GM15510 (cell line): Measurements from ENCODE around the gene PRXL2B.

ENCODE experiments used
- POLR2A ChIP-seq: IDR thresholded peaks from 3 replicates; pipeline ENCODE4 v1.6.1; 2011; ENCODE audit warnings: borderline replicate concordance; ENCODE audit not compliant: insufficient read length; ENCODE audit errors: extremely low read depth

Gene PRXL2B

DNA sequence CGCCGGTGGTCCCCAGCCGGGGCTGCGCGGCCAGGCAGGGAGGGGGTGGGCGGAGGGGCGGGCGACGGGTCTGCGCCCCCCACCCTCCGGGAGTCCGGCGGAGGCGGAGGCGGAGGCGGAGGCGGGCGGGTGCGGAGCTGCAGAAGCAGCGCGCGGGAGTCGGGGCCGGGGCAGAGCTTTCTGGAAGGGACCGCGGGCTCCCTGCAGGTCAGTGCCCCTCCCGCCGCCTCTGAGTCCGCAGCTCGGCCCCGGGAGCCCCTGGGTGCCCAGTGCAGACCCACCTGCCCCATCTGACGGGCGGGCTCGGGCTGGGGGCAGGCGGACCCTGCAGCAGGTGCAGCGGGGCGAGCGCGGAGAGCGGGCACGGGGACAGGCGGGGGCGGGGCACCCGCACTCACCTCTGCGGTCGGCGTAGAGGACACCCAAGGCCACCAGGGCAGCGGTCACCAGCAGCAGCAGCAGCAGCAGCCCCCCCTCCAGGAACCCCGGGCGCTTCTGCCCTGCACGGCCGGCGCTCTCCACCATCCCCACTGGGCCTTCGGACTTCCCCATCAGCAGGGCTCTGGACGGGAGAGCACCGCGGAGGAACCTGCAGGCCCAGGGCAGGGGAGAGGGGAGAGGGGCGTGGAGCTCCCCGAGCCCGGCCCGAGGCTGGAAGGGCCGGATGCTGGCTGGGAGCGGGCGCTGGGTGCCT lies 42.5 kb downstream of the PRXL2B start:
- no peak for TF ChIP-seq POLR2A

DNA sequence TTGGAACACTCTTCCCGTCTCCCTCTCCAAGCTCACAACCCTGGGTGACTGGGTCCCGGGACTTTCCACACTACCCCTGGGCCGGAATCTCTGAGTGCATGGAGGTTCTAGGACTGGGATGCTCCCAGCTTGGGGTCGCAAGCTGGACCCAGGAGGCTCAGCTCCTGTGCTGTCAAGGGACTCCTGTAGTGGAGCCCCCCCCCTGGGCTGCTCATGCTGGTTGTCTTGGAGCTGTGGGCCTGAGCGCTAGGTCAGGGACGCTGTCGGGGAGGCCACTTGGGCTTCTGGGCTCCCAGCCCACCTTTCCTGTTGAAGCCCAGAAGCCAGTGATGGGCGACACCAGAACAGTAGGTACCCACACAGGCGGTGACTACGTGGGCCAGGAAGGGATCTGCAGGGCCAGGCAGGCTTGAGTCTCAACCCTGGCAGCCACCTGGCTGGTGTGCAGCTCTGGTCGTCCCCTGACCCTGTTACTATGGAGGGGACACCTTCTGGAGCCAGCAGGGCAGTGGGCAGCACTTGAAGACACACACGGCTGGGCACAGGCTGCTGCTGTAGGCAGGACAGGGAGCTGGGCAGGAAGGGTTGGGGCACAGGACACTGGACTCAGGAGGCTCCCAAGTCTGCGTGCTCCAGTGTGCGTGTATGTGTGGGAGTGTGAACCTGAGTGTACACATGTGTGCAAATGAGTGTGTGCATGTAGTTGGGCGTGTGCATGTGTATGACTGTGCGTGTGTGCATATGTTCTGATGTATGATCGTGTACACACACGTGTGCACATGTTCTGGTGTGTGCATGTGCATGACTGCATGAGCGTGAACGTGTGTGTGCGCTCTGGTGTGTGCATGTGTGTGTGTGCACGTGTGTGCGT lies 43.3 kb downstream of the PRXL2B start:
- no peak for TF ChIP-seq POLR2A

DNA sequence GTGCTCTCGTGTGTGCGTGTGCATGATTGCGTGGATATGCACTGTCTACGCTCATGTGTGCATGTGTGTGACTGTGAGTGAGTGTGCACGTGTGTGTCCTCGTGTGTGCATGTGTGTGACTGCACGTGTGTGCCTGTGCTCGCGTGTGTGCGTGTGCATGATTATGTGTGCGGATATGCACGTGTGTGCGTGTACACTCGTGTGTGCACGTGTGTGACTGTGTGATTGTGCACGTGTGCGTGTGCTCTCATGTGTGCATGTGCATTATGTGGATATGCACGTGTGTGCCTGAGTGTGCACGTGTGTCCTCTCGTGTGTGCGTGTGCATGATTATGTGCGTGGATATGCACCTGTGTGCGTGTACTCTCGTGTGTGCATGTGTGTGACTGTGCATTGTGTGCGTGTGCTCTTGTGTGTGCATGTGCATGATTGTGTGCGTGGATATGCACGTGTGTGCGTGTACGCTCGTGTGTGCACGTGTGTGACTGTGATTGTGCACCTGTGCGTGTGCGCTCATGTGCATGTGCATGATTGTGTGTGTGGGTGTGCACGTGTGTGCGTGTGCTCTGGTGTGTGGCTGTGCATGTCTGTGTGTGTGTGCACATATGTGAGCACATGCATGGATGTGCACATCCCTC lies 44.0 kb downstream of the PRXL2B start:
- no peak for TF ChIP-seq POLR2A

DNA sequence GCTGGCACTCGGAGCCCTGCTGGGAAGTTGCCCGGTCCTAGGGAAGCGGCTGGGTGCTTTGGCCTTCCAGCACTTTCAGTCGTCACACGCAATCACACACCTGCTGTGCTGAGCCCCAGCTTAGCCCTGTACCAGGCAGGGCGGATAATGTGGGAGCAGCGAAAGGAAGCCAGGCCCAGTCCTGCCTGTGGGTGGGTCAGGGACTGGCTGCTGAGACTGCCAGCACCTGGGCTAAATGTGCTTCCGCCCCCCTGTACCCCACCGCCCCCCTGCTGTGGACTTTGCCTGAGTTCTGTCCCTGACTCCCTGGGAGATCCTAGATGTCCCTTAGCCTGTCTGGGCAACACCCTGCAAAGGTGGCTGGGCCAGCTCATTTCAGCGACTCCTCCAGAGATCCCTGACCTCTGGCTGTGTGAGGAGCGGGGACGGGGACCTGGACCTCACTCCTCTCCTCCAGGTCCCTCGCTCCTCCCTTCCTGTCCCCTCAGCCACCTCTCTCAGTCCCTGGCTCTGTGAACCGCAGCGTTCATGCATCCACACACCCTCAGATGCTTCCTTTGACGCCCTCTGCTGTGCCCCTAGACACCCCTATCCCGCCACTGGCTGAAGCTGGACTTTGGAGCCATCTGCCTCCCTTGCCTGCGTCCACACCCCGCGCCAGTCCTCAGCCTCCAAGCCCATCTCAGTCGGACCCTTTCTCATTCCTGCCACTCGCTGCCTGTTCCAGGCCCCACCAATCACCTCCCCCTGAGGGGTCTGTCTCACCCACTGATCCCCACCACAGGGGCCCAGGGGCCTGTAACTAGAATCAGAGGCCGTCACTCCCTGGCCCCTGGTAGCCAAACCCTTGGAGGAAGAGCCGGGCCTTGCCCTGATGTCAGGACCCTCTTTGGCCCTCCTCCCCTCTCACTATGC lies 44.8 kb downstream of the PRXL2B start:
- no peak for TF ChIP-seq POLR2A

DNA sequence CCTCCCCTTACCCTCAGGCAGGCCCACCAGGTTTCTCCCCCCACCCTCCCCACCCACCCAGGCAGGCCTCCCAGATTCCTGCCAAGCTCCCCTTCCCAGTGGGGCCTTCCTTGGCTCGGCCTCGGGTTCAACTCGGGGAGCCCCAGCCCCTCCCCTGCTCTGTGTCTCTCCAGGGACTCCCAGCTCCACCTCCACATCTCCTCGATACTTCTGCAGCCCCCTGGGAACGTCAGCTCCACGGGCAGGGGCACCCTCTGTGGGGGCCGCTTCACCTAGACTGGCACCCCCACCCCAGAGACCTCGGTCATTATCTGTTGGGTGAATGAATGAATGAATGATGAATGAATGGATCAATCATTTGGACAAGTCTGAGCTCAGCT lies 45.5 kb downstream of the PRXL2B start:
- no peak for TF ChIP-seq POLR2A

DNA sequence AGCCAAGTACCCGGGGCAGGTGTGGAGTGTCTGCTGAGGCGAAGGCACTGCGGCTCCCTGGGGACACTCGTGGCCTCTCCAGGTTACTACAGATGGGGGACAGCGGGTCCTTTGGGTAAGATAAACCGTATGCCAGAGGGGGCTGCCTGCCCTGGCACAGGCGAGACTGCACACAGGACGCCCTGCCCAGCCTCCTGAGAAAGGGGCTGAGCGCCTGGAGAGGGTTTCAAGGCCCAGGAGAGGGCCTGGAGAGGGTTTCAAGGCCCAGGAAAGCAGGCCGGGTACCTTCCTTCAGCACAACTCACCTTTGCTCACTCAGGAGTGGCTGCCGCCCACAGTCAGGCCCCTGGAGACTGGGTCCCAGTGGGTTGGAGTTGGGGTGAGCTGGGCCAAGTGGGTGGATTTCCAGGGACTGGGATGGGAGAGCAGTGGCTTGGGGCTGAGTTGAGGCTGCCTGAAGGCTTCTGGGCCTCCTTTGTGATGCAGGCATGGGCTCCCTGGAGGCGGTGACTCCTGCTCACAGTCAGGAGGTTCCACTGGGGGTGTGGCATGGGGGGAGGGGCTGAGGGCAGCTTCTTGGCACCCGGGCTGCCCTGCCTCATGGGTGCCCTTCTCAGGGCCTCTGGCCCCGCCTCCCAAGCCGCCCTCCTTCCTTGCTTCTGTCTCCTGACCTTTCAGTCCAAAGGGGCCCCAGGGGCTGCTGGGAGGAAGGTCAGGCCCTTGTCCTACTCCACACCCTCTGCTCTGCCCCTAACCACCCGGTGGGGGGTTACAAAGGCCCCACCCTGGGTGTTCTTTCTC lies 46.2 kb downstream of the PRXL2B start, which contains the start of gene MMEL1:
TSS of gene MMEL1 (minus strand) at position 456 of the 801 bp plus-strand sequence. CDS start 3,532 bp downstream, outside the sequence.
- TF ChIP-seq POLR2A = no peak

DNA sequence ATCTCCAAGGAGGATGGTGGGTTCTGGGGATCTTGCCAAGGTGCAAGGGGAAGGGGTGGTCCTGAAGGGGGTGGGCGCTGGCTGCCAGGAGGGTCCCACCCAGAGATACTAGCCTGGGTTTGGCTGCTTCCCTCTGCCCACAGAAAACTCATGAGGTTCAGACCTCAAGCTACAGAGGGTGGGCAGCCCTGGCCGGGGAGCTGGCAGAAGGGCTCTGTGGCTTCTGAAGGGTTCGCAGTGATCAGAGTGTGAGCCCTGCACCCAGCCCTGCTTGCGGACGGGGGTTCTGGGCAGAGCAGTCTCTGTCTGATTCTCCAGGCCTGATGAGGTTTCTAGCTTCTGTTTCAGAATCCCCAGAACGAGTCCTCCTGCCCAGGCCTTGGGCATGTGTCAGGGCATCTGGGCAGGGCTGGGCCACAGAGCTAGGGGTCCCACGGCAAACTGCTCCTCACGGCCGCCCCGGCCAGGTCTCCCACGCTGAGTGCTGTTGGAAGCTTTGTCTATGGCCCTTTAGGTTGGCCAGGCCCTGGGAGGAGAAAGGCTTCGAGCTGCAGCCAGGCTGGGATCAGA lies 46.9 kb downstream of the PRXL2B start:
- TF ChIP-seq POLR2A = no peak

DNA sequence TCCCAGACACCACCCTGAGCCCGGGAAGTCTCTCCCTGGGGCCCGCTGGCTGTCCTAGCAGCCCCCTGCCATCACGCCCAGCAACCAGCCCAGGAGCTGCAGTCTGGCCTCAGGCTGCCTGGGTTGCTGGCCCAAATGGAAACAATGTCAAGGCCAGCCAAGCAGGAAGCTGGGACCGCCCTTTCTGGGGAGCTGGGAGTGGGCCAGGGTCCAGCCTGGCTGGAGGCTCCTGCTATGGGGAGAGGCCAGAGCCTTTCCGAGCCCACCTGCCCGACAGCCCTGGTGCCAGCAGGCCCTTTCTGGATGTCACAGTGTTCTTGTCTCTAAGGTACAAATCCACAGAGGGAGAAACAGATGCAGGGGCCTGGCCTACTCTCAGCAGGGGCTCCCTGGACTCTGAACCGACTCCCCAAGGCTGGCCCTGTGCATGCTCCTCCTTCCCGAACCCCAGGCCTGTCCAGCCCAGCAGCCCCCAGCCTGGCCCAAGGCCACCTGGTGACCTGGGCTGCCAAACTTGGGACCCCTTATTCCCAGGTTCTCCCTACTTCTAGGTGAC lies 47.4 kb downstream of the PRXL2B start:
- TF ChIP-seq POLR2A = no peak

DNA sequence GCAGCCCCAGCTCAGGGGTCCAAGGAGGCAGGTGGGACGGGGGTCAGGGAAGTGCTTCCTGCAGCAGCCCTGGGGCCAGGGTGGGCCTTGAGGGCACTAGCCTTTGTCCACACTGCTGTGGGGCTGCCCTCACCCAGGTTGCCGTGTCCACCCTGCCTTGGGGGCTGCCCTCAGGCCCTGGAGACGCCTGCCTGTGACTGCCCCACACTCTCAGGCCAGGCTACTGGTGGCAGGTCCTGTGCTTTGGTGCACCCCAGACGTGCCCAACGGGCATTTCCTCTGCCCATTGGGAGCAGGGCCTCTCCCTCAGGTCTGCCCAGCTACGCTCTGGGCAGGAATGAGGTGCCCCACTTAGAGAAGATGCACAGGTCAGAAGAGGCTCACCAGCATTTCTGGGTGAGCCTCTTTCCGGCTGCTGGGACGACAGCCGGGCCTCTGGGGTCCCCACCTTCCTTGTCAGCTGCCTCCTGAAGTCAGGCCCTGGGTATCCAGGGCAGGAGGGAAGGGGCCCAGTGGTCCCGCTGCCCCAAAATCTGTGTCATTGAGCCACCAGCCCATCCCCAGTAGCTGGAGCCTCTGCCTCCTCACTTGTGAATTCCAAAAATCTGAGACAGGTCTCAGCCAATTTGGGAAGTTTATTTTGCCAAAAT lies 48.9 kb downstream of the PRXL2B start:
- TF ChIP-seq POLR2A = no peak

DNA sequence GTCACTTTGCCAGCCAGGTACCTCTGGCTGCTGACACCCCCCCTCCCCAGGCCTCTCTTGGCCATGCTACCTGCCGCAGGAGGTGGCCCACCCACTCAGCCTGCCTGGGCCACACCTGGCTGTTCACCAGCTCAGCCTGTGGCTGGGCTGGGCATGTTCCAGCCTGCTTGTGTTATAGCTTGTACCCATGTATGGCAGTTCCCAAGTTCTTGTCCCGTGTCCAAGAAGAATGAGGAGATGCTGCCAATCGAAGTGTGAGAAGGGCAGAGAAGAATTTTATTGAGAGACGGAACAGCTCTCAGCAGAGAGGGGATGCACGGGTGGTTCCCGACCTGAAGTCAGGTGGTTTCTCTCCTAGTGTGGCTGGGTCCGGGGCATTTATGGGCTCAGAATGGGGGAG lies 50.2 kb downstream of the PRXL2B start:
- no peak for TF ChIP-seq POLR2A

DNA sequence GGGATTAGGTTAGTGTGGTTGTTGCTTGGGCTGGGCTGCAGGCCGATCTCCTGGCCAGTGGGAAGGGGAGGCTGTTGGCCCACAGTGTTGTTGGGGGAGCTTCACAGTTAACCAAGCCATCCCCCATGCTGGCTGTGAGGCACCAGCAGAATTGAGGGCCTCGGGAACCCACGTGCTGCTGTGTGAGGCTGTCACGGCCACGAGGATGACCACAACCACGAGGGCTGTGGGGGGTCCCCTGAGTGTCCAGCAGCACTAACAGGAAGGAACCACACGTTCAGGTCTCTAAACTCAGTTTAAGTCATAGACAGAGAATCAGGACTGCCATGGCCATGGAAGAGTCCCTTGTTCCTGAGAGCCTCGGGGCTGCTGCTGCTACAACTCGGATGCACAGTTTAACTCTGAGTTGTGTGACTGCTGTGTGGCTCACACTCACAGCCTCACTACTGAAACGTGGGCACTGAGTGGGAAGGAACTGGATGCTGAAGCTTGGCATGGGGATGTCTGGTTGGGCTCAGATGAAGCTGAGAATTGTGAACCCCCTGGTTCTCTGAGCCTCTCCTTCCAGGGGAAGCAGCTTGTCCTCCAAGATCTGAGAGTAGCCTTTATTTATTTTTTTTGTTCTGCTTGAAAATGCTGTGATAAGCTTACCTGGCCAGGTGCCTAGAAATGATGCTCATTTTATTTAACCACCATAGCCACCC lies 51.0 kb downstream of the PRXL2B start:
- no peak for TF ChIP-seq POLR2A
